Activated CD4-positive, alpha-beta T cell treated with anti-CD3 and anti-CD28 coated beads for 24 hours (primary cell): ENCODE data around the gene FUBP3.

ENCODE experiments used
- DNase-seq, 2 donors: peaks; one replicate each; pipeline ENCODE4 v3.0.0-alpha.2; 2020; ENCODE audit warnings: low read depth in 2 of 2

The FUBP3 gene

DNA sequence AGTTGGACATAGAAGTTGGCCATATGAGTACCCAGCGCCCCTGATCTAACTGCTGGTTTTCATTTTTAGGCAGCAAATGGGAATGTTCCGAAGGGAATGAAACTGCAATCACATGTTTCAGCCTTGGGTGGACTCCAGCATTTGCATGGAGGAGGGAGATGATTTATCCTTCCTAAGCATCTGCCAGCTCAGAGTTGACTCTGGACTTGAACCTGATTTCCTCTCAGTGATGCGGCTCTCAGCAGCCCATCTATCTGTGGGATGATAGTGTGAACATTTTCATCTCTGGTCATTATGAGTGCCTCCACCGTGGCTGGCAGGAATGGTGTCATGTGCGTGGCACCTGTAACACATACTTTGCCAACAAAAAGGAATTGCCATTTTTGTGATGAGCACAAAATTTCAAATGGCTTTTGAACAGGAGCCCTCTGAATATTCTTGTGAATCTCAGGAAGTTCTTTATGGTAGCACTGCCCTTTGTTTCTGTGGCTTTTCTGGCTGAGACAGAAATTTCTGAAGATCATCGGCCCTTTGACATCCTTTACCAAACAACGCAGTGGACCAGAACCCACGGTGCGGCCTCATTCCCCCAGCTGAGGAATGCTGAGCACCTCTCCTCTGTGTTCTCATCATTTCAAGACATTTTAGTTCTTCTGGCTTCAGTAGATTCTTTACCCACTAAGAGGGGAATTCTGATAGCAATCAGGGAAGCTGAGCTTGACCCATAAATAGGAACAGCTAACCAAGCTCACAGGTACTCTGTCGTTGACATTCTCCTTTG is 28.5 kb downstream of the FUBP3 start:
- DNase-seq = no peak

DNA sequence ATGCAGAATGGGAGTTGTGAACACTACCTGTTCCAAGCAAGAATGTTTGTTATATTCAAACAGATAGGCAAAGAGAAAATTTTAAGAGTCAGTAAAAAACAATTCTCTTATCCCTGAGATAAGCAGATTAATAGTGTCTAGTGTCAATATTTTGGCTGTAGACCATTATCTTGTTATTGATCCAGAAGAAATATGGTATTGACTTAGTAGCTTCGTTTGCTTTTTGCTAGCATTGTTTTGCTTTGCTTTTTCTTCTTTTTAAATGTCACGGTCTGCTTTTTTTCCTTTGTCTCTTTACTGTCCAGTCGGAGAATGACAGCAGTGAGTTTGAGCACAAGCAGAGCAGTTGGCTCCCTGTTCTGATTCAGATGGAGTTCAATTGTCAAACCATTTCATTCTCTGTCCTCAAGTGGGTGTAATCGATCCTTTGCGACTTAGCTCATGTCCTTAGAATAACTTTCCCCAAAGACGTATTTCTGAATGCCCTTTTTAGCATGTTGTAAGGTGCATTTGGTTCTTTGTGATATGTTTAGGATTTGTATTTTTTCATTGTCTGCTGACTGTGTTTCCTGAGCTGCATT is 29.3 kb downstream of the FUBP3 start:
- no peak for DNase-seq

DNA sequence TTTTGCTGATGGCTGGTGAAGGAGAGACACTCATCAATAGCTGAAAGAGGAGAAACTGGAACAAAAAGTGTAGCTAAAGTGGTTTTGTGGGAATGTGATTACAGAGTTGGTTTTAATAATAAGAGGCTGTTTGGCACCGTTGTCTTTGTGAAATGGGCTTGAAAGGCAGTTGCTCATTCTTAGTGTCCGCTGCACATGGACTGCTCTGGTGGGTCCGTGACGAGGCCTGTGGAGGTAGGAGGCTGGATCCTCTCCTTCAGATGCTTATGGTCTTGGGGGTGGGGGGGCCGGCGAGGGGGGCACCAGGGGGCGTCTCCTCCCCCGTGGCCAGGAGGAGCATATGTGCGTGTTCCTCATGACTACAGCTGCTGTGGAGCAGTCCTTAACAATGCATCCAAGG is 29.8 kb downstream of the FUBP3 start:
- DNase-seq = no peak

DNA sequence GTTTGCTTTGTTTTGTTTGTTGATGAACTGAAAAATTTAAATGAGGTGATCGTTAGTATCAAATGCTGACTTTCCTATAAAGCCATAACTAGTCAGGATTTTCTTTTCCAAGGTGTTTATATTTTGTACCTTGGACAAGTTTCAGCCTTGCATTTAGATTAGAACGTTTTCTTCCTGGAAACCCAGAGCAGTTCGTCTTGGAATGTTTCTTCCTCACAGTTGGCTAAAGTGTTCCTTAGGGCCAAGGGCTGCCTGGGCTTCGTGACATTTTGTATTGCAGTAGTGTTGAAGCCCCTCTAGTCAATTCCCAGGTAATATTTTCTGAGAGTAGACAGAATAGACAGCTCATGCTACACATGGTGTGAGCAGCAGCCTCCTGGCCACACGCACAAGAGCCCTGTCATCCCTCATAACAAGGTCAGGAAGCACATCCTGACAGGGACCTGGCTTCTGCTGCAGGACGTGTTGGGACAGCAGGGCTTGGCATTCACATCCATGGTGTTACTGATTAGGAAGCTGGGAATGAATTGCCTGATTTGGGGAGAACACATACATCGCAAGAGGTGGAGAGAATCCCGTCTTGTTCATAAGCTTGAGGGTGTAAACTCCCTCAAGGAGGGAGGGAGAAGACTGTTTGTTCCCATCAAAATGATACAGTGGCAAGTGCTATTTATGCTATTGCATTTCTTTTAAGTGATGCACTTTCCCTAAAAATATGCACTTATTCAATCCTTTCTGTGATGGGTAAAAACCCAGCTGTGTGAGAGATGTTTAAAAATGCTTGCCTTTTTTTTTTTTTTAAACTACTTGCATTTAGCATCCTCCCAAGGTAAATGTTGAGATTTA is 31.7 kb downstream of the FUBP3 start:
- DNase-seq = no peak

DNA sequence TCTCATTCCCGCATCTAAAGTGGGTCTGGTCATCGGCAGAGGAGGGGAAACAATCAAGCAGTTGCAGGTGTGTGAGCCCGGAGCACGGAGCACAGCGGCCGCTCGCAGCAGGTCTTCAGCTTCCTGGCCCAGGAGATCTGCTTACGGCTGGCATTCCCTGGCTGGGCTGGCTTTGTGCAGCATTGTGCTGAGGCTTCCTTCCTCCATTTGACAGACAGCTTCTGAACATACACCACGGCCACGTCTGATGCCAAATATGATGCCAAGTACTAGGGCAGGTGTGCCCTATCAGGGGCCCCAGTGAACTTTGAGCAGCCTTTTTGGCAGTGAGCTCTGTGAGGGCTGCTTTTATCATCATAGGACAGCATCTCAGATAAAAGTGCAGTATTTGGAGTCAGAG is 37.1 kb downstream of the FUBP3 start:
- no peak for DNase-seq

DNA sequence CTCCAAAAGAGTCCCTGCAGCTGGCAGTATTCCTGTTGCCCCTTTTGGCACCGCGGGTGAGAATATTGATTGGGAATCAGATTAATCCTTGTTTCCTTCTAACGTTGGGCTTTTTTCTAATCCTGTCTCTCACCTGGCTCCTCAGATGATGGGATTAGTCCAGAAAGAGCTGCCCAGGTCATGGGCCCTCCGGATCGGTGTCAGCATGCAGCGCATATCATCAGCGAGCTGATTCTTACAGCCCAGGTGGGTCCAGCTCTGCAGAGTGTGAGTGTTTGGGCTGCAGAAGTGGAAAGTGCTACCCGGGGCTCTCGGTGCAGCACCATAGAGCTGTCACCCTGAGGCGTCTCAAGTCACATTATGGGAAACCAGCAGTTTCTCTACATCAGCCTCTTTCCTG is 44.1 kb downstream of the FUBP3 start:
- DNase-seq = no peak

DNA sequence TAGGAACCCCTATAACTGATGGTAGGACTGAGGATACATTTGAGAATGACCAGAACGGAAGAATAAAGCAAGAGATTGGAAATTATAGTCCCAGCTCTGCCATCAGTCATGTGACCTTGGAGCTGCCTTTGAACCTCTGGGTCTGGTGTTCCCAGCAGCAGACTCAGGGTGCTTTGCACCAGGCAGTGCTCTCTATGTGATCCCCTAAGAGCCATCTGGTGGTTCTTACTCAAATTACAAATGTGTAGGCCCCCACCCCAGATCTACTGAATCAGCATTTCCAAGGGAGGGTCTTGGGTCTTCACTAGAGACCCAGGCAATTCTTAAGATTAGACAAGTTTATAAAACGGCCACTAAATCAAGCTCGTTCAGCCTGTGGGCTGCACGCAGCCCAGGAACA is 44.8 kb downstream of the FUBP3 start:
- DNase-seq = no peak

DNA sequence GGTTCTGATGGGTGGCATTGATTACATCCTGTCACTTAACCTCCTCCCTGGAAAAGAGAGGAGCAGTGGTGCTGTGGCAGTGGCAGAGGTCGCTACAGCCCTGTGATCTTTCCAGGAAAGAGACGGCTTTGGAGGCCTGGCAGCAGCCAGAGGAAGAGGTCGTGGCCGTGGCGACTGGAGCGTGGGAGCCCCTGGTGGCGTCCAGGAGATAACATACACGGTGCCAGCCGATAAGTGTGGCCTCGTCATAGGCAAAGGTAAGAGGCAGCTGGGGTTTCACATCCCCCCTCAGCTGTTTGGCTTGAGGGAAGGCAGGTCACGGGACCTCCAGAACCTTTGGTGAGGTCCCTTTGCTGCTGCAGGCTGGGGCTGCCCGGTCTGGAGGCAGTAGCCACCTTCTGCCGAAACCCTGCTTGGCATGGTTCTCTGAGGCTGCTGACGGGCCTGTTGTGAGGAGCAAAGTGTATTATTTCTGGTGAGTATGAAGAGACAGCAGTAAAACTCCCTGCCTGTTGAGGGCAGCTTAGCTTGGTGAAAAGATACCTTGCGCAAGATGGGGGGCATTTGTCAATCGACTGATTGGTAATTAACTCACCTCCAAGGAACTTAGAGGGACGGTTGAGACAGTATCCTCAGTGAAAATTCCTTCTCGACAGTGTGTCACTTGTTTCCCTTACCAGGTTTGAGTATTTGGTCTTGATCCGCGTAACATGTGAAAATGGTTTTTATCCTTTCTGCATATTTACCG is 47.0 kb downstream of the FUBP3 start:
- DNase-seq = no peak

DNA sequence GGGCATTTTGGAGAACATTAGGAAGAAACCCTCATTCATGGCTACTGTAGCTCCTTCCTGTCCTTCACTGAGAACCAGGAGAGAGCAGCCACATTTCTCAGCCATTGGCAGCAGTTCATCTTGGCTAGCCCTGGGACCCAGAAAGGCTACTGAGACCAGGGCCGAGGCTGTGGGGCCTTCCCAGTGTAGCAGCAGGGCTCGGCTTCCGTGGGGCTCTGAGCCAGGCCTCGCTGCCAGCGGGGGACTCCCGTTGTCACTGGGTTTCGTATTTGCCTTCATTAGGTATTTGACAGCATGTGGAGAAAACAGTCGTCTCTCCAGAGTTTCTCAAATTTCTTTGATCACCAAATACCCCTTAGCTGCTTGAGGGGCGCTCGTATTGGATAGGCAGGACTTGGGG is 47.7 kb downstream of the FUBP3 start:
- DNase-seq = no peak

DNA sequence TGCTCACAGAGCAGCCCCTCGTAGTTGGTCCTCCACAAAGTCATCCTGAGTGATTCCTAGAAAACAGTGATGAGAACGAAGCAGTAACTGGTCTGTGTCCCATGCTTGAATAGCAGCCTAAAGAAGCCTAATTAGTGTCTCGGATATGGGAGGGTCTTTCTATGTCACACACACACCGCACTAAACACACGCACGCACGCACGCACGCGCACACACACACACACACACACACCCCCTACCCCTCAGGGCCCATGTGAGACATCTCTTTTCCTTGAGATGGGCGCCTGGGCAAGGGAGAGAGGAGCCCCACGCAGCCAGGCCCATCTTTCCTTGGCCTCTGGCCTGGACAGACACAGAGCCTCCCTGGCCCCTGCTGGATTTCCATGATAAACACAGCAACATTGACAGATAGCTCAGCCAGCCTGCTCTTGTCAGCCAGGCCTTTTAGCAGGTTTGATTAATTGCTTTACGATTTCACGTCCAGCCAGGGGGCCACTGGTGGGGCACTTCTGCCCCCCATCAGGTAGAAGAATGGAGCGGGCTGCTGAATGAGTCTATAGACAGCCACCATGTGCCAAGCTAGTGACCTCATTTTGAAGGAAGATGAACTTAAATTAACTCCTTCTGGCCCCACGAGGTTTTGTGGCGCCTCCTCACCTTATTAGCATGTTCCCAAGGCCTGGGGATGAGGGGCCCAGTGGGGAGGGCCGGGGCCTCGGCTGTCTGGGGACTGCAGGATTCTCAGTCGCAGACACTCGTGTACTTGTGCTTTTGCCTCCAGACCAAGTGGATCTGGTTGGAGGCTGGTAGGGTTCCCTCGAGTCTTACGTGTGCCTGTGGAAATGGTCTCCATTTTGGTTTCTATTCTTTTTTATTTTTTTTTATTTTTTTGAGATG is 48.8 kb downstream of the FUBP3 start:
- no peak for DNase-seq

DNA sequence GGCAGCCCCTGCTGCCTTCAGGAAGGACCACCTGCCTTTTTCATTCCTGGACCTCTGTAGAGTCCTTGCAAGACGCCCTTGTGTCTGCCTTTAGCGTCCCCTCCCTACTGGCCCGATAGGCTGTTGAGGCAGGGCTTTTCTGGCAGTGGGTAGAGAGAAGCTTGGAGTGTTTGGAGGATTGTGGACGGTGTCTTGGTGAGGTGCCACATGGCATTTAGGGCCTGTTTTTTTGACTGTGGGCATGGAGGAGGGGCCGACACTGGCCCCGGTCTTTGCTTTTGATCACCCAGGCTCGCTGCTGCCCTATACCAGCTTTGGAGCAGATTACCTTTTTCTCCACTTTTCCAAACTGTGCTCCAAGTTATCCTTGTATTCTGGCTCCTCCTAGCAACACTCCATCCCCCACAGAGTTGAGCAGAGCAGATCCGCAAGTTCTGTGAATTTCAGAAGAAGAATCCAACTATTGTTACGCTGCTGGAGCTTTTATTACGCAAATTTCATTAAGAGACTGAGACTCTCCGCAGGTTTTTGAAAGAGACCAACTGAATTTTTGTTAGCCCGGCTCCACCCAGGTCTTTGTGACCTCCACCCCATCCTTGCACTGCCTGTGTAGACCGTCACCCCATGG is 50.2 kb downstream of the FUBP3 start:
- no peak for DNase-seq

DNA sequence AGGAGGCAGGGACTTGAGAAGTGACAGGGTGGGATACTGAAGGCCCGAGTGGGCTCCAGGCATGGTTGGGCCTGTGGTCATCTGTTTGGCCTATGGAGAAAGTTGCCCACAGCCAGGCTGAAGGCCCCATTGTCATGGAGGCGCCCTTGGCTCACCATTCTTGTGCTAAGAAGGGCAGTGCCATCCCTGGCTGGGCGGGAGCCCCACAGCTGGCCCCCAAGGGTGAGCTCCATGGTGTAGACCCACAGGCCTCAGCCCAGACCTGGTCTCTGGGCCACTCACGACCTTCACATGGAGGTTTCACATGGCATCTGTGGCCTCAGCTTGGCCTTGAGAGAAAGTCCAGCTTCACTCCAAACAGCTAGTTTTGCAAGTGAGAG is 50.7 kb downstream of the FUBP3 start:
- no peak for DNase-seq

DNA sequence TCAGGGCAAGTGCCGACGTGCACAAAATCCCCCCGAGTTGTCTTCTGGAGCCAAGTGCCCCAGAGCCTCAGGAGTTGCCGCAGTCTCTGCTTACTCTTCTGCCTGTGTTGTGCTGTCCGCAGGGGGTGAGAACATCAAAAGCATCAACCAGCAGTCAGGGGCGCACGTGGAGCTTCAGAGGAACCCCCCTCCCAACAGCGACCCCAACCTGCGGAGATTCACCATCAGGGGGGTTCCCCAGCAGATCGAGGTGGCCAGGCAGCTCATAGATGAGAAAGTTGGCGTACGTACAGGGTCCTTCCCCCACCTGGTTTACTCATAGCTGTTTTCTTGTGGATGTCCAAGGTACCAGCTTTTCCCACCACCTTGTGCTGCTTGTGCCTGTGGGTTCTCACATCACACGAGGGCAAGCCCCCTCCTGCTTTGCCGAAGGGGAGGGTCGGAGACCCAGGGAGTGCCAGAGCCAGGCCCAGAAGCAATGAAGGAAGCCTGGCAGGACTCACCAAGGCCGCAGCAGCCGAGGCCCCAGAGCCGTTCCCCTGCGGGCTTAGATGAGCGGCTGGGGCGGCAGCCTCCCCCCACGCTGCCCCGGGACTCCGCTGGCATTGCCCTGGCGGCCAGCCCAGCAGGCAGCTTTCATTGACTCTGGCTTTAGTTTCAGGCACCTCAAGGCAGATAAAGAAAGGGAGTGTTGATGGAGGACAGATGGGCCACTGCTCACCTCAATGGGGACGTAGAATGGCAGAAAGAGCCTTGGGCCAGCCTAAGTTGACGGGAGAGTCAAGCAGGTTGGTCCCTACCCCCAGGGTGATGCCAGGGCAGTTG is 51.3 kb downstream of the FUBP3 start:
- no peak for DNase-seq

DNA sequence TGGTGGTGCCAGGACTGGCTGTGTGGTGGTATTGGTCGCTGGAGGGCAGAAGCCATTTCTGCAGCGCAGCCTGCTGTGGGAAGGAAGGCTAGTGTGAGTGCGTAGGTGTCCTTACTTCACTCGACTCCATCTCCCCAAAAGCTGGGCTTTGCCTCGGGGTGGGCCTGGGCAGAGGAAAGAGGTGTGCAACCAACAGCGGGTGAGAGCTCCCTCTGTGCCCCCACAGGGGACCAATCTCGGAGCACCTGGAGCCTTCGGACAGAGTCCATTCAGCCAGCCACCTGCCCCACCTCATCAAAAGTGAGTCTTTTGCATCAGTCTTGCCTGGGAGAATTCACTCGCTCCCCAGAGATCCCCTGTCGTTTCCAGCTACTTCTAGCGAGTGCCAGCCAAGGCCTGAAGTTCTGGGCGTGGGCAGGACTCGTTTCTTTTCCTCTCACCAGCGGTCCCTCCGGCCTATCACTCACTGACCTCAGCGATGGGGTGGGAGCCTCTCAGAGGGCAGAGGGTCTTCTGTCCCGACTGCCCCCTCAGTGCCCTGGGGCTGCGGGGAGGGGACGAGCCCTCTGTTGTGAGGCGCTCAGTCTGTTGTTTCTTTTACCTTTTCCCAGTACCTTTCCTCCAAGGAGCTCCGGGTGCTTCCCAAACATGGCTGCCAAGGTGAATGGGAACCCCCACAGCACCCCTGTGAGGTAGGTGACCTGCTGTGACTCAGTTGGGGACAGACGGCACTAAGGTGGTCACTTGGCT is 52.1 kb downstream of the FUBP3 start:
- DNase-seq = no peak

DNA sequence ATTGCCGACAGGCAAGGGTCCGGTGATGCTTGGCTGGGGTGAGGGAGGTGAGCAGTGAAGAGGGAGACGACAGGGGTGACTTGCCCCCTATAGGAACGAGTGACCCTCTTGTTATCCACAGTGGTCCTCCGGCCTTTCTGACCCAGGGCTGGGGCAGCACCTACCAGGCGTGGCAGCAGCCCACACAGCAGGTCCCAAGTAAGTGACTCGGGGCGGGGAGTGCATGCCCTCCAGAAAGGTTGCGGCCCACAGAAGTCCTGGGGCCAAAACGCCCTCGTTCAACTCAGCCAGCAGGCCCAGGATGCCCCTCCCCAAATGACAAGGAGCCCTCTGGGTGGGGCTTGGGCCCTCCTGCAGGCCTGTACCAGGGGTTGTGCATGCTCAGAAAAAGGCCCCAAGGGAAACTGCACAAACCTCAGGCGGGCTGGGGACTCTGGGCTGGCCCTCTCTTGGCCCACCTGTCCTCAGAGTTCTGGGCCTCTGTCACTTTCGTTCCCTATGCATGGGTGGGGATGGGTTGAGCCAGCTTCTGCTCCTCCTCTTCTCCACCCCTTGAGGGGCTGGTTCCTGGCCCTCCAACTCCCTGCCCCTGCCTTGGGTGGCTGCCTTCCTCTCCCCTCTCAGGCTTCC is 52.8 kb downstream of the FUBP3 start:
- no peak for DNase-seq

DNA sequence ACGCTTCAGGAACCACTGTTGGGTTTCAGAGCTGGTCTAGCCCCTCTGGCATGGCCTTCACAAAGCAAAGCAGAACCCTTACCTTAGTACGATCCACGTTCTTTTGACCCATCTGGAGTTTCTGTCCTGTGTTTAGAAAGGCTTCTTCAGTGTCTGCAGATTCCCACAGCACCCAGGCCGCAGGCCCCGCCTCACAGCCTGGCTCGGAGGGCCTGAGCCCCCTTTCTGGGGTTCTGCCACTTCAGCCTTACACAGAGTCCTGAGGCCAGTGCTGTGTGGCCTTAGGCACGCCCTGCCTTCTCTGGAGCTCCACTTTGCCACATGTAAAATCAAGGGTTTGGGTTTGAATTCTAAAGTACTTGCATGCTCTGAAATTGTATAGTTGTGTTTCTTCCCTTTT is 53.5 kb downstream of the FUBP3 start:
- DNase-seq = no peak

DNA sequence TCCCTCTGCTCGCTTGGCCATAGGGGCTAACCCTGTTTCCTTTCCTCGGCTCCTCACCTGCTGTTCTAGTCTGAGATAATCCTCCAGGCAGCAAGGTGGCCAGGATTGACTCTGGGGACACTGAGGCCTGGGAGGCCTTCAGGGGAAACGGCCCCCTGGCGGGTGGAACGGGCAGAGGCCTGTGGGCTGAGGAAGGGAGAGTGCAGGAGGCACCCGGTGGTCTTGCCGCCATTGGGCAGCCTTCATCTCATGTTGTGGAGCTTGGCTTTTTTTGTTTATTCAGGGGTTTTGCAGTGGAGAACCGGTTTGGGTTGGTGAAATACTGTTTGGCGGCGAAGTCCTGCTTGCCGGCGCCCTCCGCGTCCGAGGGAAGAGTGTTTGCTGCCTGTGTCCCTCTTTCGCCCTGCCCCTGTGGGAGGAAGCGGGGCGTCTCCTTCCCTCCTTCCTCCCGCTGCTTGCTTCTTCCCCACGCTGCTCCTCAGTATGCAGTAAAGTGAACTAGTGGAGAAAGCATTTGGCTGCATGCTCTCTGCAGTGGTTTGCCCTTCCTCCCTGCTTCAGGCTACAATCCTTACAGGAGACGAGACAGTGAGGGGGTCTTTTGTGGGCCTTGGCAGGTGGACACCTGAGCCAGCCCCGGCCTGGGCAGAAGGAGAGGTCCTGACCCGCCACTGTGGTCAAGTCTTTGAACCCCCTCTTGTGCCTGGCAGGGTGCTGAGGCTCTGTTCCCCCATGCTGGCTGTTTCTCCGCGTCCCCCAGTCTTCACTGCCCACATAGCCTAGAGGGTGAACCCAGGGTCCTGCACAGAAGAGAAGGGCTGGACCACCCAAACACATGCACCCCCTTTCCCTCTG is 54.2 kb downstream of the FUBP3 start:
- no peak for DNase-seq
